Measurements from ENCODE around the gene CCDC14.
"Not testable (repeated sequence)": the region's sequence is repeated elsewhere in the genome, so short reads cannot be mapped to it uniquely, and the experiment has no call there.

CCDC14 gene

GRCh38 chr3:123960781-123961507 lies at the start of gene CCDC14:
Gene CCDC14 (minus strand): TSS chr3:123961229. CDS start chr3:123961173, 56 bp downstream.
- DNase-seq: peak; percentile 97

- DNase-seq: not testable (repeated sequence)
Observed at GRCh38 chr3:124008321-124008720, 47.3 kb upstream of the CCDC14 start.

GRCh38 chr3:124007186-124007585 lies 46.2 kb upstream of the CCDC14 start:
- DNase-seq: no peak

- DNase-seq: not testable (repeated sequence)
Observed at GRCh38 chr3:124002405-124003079, 41.5 kb upstream of the CCDC14 start.

GRCh38 chr3:124001366-124001765 lies 40.3 kb upstream of the CCDC14 start:
- DNase-seq: not testable (repeated sequence)

GRCh38 chr3:123997543-123997942 lies 36.5 kb upstream of the CCDC14 start:
- no peak for DNase-seq

GRCh38 chr3:123993818-123994217 lies 32.8 kb upstream of the CCDC14 start:
- DNase-seq: peak; percentile 12

GRCh38 chr3:123991730-123992588 lies 30.9 kb upstream of the CCDC14 start, which contains the start of gene ROPN1:
Gene ROPN1 (minus strand): TSS chr3:123992124. CDS start chr3:123980481, 11,643 bp downstream.
- DNase-seq: not testable (repeated sequence)

- no peak for DNase-seq
Observed at GRCh38 chr3:123986427-123986826, 25.4 kb upstream of the CCDC14 start.

- no peak for DNase-seq
Observed at GRCh38 chr3:123984957-123985356, 23.9 kb upstream of the CCDC14 start.

GRCh38 chr3:123984350-123984749 lies 23.3 kb upstream of the CCDC14 start:
- DNase-seq: no peak

GRCh38 chr3:123981317-123981716 lies 20.3 kb upstream of the CCDC14 start:
- DNase-seq: not testable (repeated sequence)

- DNase-seq: no peak
Observed at GRCh38 chr3:123980539-123980938, 19.5 kb upstream of the CCDC14 start.

GRCh38 chr3:123979525-123980501 lies 18.8 kb upstream of the CCDC14 start:
- DNase-seq: peak; percentile 15

- DNase-seq: not testable (repeated sequence)
Observed at GRCh38 chr3:123976904-123977303, 15.9 kb upstream of the CCDC14 start.

- DNase-seq: not testable (repeated sequence)
Observed at GRCh38 chr3:123976181-123976898, 15.3 kb upstream of the CCDC14 start.

GRCh38 chr3:123975030-123975429 lies 14.0 kb upstream of the CCDC14 start:
- not testable (repeated sequence) for DNase-seq

GRCh38 chr3:123971406-123971805 lies 10.4 kb upstream of the CCDC14 start:
- DNase-seq: no peak

GRCh38 chr3:123967260-123967659 lies 6.2 kb upstream of the CCDC14 start:
- DNase-seq: not testable (repeated sequence)

GRCh38 chr3:123966799-123967198 lies 5.8 kb upstream of the CCDC14 start:
- not testable (repeated sequence) for DNase-seq

- DNase-seq: not testable (repeated sequence)
Observed at GRCh38 chr3:123964793-123965192, 3.8 kb upstream of the CCDC14 start.
